ENCODE results near the gene FERD3L.

FERD3L gene

GRCh38 chr7:19117091-19117869, 27.9 kb downstream of the FERD3L start, which contains the start of gene TWIST1:
TWIST1 (minus strand) TSS chr7:19117636; CDS start chr7:19117321, 315 bp downstream.
- DNase-seq (ENCODE audit: low read depth) = no peak

GRCh38 chr7:19116121-19117090, 28.8 kb downstream of the FERD3L start:
- no peak for DNase-seq (ENCODE audit: low read depth)

GRCh38 chr7:19114551-19114855, 30.7 kb downstream of the FERD3L start:
- no peak for DNase-seq (ENCODE audit: low read depth)

- DNase-seq (ENCODE audit: low read depth) = no peak
Measured at GRCh38 chr7:19113855-19114550, 31.2 kb downstream of the FERD3L start.

DNA sequence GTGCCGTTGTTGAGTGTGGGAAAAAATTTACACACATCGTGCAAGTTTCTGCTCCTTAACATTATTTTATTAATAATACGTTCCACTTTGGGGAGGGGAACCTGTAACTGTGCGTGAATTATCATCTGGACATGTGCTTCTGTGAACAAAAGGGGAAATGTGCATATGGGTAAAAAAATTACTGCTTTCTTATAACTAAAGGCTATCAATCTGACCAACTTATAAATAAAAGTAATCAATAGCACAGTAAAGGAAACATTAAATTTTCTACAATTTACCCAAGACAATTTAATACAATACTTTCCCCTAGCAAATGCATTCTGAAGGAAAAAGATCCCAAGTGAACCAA, 32.2 kb downstream of the FERD3L start:
- DNase-seq (ENCODE audit: low read depth) = no peak

- no peak for DNase-seq (ENCODE audit: low read depth)
Measured at GRCh38 chr7:19112274-19113001, 32.8 kb downstream of the FERD3L start.

- DNase-seq (ENCODE audit: low read depth) = no peak
Measured at GRCh38 chr7:19111474-19112273, 33.5 kb downstream of the FERD3L start.

GRCh38 chr7:19110776-19111175, 34.4 kb downstream of the FERD3L start:
- no peak for DNase-seq (ENCODE audit: low read depth)

DNA sequence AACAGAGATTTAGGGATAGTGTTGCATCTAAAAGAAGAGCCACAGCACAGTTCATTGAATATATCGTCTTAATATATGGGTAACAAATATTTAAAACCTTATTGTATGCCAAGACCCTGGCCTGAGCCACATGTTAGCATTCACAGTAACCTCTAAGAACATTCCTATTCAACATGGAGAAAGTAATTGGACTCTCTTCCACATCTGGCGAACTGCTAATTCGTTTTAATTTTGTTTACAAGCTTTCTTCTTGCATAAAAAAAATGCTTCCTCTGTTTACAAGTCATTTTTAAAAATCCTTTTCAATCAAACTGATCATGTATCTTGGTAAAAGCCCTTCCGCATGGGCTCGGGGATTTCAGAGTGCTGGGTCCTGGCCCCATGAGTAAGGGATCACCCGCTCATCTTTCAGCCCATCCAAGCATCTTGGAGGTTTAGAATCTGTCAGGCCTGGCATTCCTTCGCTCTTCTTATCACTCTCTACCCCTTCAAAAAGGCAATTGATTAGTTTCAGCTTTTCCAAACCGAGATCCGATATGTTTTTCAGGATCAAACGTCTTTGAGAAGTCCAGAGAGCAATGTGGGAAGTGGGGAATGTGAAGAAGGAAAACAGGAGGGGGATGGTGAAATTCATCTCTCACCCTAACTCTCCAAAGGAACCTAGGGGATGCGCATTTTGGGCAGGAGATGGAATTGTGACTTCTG, 35.0 kb downstream of the FERD3L start:
- DNase-seq (ENCODE audit: low read depth) = no peak

GRCh38 chr7:19109000-19109946, 35.9 kb downstream of the FERD3L start:
- DNase-seq (ENCODE audit: low read depth) = no peak

DNA sequence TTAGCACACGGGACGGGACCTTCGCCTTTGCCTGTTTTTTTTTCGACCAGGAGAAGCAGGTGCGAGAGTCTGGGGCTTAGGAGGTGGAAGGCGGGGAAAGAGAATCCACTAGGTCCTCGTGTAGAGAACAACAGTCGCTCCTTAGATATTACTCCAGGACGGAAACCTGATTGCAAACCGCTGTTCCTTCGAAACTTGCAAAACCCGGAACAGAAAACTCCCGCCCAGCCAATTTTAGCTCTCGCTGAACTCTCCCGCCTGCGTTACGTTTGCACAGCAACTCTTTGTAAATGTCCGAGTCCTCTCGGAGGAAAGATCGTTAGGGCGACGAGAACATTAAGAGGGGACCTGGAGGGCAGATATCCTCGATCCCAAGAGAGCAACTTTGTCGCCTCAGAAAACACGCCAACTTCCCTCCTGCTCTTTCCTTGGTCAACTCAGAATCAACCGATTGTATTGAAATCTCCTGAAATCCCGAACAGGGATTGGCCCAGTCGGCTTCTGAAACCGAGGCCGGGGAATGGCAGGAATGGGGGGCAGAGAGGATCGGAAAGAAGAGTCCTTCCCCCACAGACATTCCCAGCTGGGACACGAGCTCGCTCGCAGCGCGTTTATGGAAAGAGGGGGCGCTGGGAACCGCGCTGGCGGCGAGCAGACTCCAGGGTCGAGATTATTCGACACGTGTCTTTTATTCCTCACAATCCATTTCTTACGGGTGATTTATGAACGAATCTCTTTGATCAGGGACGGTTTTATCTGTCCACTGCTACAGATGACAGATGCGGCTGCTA, 37.7 kb downstream of the FERD3L start:
- no peak for DNase-seq (ENCODE audit: low read depth)

DNA sequence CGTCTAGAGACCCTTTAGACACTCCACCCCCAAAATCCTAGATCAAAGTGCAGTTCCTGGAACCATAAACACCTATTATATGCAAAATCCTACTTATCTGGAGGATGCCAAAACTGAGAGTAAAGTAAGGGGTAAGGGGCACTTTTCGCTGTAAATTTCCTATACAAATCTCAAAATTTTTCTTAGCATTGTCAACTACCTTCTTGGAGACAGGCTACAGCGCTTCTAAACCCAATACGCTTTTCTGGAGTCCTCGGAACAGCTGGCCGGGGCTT, 38.2 kb downstream of the FERD3L start:
- no peak for DNase-seq (ENCODE audit: low read depth)

- no peak for DNase-seq (ENCODE audit: low read depth)
Measured at GRCh38 chr7:19106241-19107080, 38.8 kb downstream of the FERD3L start.

GRCh38 chr7:19105546-19105945, 39.7 kb downstream of the FERD3L start:
- no peak for DNase-seq (ENCODE audit: low read depth)

GRCh38 chr7:19104811-19105210, 40.4 kb downstream of the FERD3L start:
- DNase-seq (ENCODE audit: low read depth) = no peak

DNA sequence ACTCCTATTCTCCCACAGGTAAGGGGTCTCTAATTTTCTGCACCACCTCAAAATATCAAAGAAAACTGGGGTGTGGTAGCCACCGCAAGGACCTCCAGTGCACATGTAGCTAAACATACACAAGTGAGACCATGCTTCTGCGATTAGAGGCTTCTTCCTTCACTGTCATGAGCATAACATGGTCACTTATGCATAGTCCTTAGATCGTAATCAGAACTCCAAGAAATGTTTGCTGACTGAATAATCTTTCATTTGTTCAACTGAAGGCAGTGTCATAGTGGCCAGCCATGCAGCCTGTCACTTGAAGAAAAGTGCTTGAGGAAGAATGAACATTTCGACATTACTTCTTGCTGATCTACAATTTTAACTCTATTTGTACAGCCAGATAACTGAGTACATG, 42.3 kb downstream of the FERD3L start:
- no peak for DNase-seq (ENCODE audit: low read depth)

DNA sequence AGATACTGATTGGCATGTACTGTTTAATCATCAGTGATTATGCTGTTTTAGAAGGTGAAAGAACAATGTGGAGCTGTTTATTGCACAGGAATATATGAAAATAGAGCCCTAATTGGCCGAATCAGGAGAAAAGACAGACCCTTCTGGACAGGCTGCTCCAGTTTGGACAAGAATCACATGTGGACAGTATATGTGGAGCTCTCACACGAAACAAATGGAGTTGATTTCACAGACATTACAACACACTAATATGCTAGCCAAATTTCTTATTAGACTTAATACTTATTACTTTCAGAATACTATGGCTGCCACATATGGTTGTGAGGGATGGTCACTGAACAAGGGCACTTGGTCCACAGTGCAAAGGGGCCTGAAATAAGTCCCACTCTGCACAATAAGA, 43.3 kb downstream of the FERD3L start:
- no peak for DNase-seq (ENCODE audit: low read depth)

GRCh38 chr7:19101472-19101871, 43.7 kb downstream of the FERD3L start:
- no peak for DNase-seq (ENCODE audit: low read depth)
